ENCODE data around the gene CUL3.

The CUL3 gene

GRCh38 chr2:224579411-224579810 lies 5.8 kb downstream of the CUL3 start:
- no peak for DNase-seq

- no peak for DNase-seq
Measured at GRCh38 chr2:224577541-224577940, 7.6 kb downstream of the CUL3 start.

GRCh38 chr2:224576088-224576715 lies 9.0 kb downstream of the CUL3 start:
- DNase-seq = no peak

- DNase-seq = no peak
Measured at GRCh38 chr2:224574423-224575084, 10.6 kb downstream of the CUL3 start.

- no peak for DNase-seq
Measured at GRCh38 chr2:224573724-224574123, 11.4 kb downstream of the CUL3 start.

GRCh38 chr2:224572338-224572737 lies 12.8 kb downstream of the CUL3 start:
- DNase-seq = no peak

- no peak for DNase-seq
Measured at GRCh38 chr2:224570328-224570993, 14.7 kb downstream of the CUL3 start.

GRCh38 chr2:224569654-224570053 lies 15.5 kb downstream of the CUL3 start:
- no peak for DNase-seq

- no peak for DNase-seq
Measured at GRCh38 chr2:224565452-224566035, 19.6 kb downstream of the CUL3 start.

GRCh38 chr2:224563537-224563936 lies 21.6 kb downstream of the CUL3 start:
- DNase-seq = no peak

GRCh38 chr2:224562831-224563230 lies 22.3 kb downstream of the CUL3 start:
- DNase-seq = no peak

GRCh38 chr2:224561234-224562005 lies 23.7 kb downstream of the CUL3 start:
- no peak for DNase-seq

GRCh38 chr2:224560549-224560948 lies 24.6 kb downstream of the CUL3 start:
- no peak for DNase-seq

- no peak for DNase-seq
Measured at GRCh38 chr2:224557610-224558009, 27.6 kb downstream of the CUL3 start.

GRCh38 chr2:224556381-224556780 lies 28.8 kb downstream of the CUL3 start:
- no peak for DNase-seq

GRCh38 chr2:224555823-224556366 lies 29.3 kb downstream of the CUL3 start:
- no peak for DNase-seq

GRCh38 chr2:224552771-224553170 lies 32.4 kb downstream of the CUL3 start:
- no peak for DNase-seq

- DNase-seq = no peak
Measured at GRCh38 chr2:224551693-224552092, 33.5 kb downstream of the CUL3 start.

GRCh38 chr2:224546926-224547325 lies 38.2 kb downstream of the CUL3 start:
- DNase-seq = no peak

- no peak for DNase-seq
Measured at GRCh38 chr2:224545884-224546644, 39.1 kb downstream of the CUL3 start.

- no peak for DNase-seq
Measured at GRCh38 chr2:224543939-224544338, 41.2 kb downstream of the CUL3 start.

- DNase-seq = no peak
Measured at GRCh38 chr2:224538561-224539138, 46.5 kb downstream of the CUL3 start.

All from CD4-positive, alpha-beta T cell treated with Interleukin-6 for 4 hours (primary cell).